ENCODE measurements around the gene DOK7. TPM values are rescaled to one million over a fixed set of nuclear protein-coding genes. Genes with fewer than 3 reads are reported as not detected.
A peak's percentile ranks its signal among the peaks of the same experiment; 100 is the strongest.

DOK7 gene
- total RNA-seq, 3 donors from 2014 or later (not counting 1 experiment from before 2014, with no cell fraction given), result 1.3 to 2.9 (median 1.6) TPM

DNA sequence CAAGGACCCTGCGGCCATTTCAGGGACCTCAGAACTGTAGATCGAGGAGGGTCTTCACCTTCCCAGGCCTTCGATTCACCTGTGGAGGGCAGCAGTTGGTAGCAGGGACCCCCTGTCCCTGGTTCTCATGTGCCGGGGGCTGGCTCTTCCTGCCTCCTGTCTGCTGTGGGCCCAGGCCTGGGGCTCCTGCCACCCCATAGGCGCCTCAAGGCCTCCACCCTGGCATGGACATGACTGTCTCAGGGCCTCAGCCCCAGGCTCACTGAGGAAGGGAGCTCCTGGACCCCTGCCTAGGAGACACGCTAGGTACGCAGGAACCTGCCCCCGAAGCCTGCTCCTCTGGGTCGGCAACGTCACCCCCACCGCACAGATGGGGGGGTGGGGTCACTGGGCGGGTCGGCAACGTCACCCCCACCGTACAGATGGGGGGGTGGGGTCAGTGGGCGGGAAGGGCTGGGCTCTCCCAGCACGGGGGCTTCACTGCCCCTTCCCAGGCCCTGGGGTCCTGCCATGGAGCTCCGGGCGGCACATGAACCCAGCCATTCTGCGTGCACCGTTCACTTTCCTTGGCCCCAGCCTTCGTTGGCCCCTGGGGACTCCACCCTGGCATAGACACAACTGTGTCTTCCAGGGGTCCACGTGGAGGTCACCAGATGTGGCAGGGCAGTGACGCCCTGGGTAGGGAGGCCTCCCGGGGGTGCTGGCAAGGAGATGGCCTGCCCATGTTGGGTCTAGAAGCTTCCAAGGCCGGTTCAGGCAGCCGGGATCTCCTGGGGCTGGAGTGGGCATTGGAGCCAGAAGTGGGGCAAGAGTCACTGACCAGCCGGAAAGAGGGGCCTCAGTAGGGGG is 24.9 kb upstream of the DOK7 start:
- H3K27ac Mint-ChIP-seq, result no peak overlapping the region
- intact Hi-C loops (cut with micrococcal nuclease), result no loop called here
- H3K4me3 Mint-ChIP-seq, result no peak overlapping the region
- ATAC-seq (no peak), DNase-seq (no peak)
- Histone ChIP-seq H3K27me3 (ENCODE audit: control insufficient read depth, insufficient read depth, low read length) (no peaks in the 10 kb centered on the region), H3K27ac (ENCODE audit: low read length) (no peak overlapping the region), H3K9me3 (ENCODE audit: control insufficient read depth, insufficient read depth, low read length) (no peaks in the 10 kb centered on the region), H3K4me3 (ENCODE audit: low read length) (no peak overlapping the region), H3K4me1 (ENCODE audit: control insufficient read depth, insufficient read depth, low read length) (peaks cover 6% of the 10 kb centered on the region), H3K36me3 (ENCODE audit: control insufficient read depth, insufficient read depth, low read length) (no peaks in the 10 kb centered on the region)
- 88% methylated on average over 28 of the region's 28 CpGs for WGBS (ENCODE audit: insufficient coverage)
- TF ChIP-seq, protein P1, sequence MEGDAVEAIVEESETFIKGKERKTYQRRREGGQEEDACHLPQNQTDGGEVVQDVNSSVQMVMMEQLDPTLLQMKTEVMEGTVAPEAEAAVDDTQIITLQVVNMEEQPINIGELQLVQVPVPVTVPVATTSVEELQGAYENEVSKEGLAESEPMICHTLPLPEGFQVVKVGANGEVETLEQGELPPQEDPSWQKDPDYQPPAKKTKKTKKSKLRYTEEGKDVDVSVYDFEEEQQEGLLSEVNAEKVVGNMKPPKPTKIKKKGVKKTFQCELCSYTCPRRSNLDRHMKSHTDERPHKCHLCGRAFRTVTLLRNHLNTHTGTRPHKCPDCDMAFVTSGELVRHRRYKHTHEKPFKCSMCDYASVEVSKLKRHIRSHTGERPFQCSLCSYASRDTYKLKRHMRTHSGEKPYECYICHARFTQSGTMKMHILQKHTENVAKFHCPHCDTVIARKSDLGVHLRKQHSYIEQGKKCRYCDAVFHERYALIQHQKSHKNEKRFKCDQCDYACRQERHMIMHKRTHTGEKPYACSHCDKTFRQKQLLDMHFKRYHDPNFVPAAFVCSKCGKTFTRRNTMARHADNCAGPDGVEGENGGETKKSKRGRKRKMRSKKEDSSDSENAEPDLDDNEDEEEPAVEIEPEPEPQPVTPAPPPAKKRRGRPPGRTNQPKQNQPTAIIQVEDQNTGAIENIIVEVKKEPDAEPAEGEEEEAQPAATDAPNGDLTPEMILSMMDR (IDR thresholded peaks at IDR 0.05), result no peak
- no peaks in the 10 kb centered on the region for H3K36me3 Mint-ChIP-seq
- no peaks in the 10 kb centered on the region for H3K9me3 Mint-ChIP-seq
- no peaks in the 10 kb centered on the region for H3K4me1 Mint-ChIP-seq
- H3K27me3 Mint-ChIP-seq (ENCODE audit: low read depth in 2 of 2), result no peaks in the 10 kb centered on the region

DNA sequence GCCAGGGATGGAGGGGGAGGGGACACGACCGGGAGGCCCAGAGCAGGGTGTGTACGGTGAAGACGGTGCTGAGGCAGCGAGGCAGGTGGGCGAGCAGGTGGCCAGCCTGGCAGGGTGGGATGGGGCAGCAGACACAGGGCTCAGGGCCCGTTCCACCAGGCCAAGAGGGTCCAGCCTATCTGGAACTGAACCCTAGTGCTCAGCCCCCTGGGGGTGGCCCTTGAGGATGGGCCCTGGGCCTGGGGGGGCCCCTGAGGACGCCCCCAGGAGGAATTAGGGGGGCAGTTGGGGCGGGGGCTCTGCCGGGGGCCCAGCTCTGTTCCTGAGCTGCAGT is 24.3 kb upstream of the DOK7 start:
- H3K4me1 Mint-ChIP-seq, result no peaks in the 10 kb centered on the region
- no peaks in the 10 kb centered on the region for H3K36me3 Mint-ChIP-seq
- no peaks in the 10 kb centered on the region for H3K36me3 ChIP-seq (ENCODE audit: control insufficient read depth, insufficient read depth, low read length)
- WGBS (ENCODE audit: insufficient coverage), result 90% methylated on average over 10 of the region's 10 CpGs
- H3K27me3 Mint-ChIP-seq (ENCODE audit: low read depth in 2 of 2), result no peaks in the 10 kb centered on the region
- no peak for DNase-seq
- H3K27me3 ChIP-seq (ENCODE audit: control insufficient read depth, insufficient read depth, low read length), result no peaks in the 10 kb centered on the region
- no peak overlapping the region for H3K4me3 Mint-ChIP-seq
- TF ChIP-seq, protein P1 (IDR thresholded peaks at IDR 0.05), result no peak
- no peaks in the 10 kb centered on the region for H3K9me3 ChIP-seq (ENCODE audit: control insufficient read depth, insufficient read depth, low read length)
- ATAC-seq, result no peak
- peaks cover 12% of the 10 kb centered on the region for H3K4me1 ChIP-seq (ENCODE audit: control insufficient read depth, insufficient read depth, low read length)
- no peak overlapping the region for H3K27ac ChIP-seq (ENCODE audit: low read length)
- intact Hi-C loops (cut with micrococcal nuclease), result no loop called here
- no peak overlapping the region for H3K4me3 ChIP-seq (ENCODE audit: low read length)
- no peak overlapping the region for H3K27ac Mint-ChIP-seq
- no peaks in the 10 kb centered on the region for H3K9me3 Mint-ChIP-seq

DNA sequence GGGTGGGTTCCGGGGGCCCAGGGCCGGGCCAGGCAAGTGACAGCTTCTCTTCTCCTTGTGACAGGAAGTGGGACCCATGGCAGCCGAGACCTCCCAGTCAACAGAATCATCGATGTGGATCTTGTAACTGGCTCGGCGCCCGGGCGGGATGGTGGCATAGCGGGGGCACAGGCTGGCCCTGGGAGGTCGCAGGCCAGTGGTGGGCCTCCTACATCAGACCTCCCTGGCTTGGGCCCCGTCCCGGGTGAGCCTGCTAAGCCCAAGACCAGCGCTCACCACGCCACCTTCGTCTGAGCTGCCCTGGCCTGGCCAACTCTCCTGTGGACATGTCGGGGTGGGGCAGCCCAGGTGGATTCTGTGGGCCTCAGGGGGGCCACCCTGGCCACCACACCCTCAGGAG is 23.7 kb upstream of the DOK7 start:
- H3K4me1 Mint-ChIP-seq, result no peaks in the 10 kb centered on the region
- DNase-seq, result no peak
- 78% methylated on average over 16 of the region's 16 CpGs for WGBS (ENCODE audit: insufficient coverage)
- H3K36me3 Mint-ChIP-seq, result no peaks in the 10 kb centered on the region
- Histone ChIP-seq H3K4me3 (ENCODE audit: low read length) (no peak overlapping the region), H3K4me1 (ENCODE audit: control insufficient read depth, insufficient read depth, low read length) (peaks cover 12% of the 10 kb centered on the region), H3K27ac (ENCODE audit: low read length) (no peak overlapping the region), H3K9me3 (ENCODE audit: control insufficient read depth, insufficient read depth, low read length) (no peaks in the 10 kb centered on the region), H3K36me3 (ENCODE audit: control insufficient read depth, insufficient read depth, low read length) (no peaks in the 10 kb centered on the region), H3K27me3 (ENCODE audit: control insufficient read depth, insufficient read depth, low read length) (no peaks in the 10 kb centered on the region)
- H3K27me3 Mint-ChIP-seq (ENCODE audit: low read depth in 2 of 2), result no peaks in the 10 kb centered on the region
- intact Hi-C loops (cut with micrococcal nuclease), result no loop called here
- no peak for ATAC-seq
- H3K9me3 Mint-ChIP-seq, result no peaks in the 10 kb centered on the region
- H3K4me3 Mint-ChIP-seq, result no peak overlapping the region
- TF ChIP-seq, protein P1 (IDR thresholded peaks at IDR 0.05), result no peak
- H3K27ac Mint-ChIP-seq, result peak overlapping the region in 1 of 2 donors; percentile 49

DNA sequence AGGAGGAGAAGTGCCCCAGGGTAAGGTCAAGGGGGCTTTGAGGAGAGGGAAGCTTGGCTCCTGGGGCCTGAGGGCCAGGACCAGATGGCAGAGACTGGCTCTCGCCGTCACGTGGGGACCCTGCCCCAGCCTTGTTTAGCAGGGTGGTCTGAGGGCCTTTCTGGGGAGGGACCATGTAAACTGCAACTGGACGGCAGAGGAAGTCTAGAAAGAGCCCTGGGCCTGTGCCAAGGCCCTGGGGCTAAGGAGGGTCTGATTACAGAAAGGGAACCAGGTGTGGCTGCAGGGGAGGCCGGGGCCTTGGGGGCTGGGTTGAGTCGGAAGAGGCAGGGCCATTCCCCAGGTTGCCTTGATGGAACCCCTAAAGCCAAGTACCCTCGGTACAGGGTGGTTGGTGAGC is 23.1 kb upstream of the DOK7 start:
- Histone ChIP-seq H3K36me3 (ENCODE audit: control insufficient read depth, insufficient read depth, low read length) (no peaks in the 10 kb centered on the region), H3K27ac (ENCODE audit: low read length) (no peak overlapping the region), H3K4me3 (ENCODE audit: low read length) (no peak overlapping the region), H3K27me3 (ENCODE audit: control insufficient read depth, insufficient read depth, low read length) (no peaks in the 10 kb centered on the region), H3K9me3 (ENCODE audit: control insufficient read depth, insufficient read depth, low read length) (no peaks in the 10 kb centered on the region), H3K4me1 (ENCODE audit: control insufficient read depth, insufficient read depth, low read length) (peaks cover 12% of the 10 kb centered on the region)
- Mint-ChIP-seq H3K27me3 (ENCODE audit: low read depth in 2 of 2) (no peaks in the 10 kb centered on the region), H3K36me3 (no peaks in the 10 kb centered on the region), H3K27ac (peak overlapping the region in 1 of 2 donors; percentile 49), H3K4me3 (no peak overlapping the region), H3K9me3 (no peaks in the 10 kb centered on the region), H3K4me1 (no peaks in the 10 kb centered on the region)
- TF ChIP-seq, protein P1 (IDR thresholded peaks at IDR 0.05), result no peak
- WGBS (ENCODE audit: insufficient coverage), result 79% methylated on average over 7 of the region's 7 CpGs
- DNase-seq, result no peak
- no peak for ATAC-seq
- intact Hi-C loops (cut with micrococcal nuclease), result no loop called here

Measured in natural killer cell (primary cell).